Measurements from ENCODE around the gene TRIP13.

DNA sequence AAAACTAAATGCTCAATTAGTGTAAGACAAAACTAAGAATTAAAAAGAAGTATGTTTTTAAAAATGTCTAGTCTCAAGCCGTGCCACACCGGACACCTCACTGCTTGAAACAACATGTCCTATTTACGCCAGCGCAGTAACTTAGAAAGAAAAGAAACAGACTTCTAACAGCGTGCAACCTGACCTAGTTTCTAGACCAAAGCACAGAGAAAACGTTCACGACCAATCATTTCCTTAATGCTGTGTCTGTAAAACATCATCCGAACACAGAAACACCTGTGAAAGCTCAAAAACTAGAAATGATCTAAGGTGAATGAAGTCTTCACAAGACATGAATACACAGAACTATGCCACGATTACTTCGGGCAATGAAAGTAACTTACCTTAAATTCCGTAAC is 4.0 kb upstream of the TRIP13 start:
- TF ChIP-seq POLR2A (IDR thresholded peaks at IDR 0.05; ENCODE audit: low read depth, low read length), result no peak
- TF ChIP-seq SPI1 (IDR thresholded peaks at IDR 0.05; ENCODE audit: low read depth, low read length), result no peak
- TF ChIP-seq PAX5 (IDR thresholded peaks at IDR 0.05; ENCODE audit: insufficient read depth, low read length, severe bottlenecking), result no peak
